NCI-H2107 treated with DMSO at 0.1 percent for 48 hours (cell line): Measurements from ENCODE around the gene RHBDL3.

Source experiments
- DNase-seq: peaks from one replicate; lab custom pipeline; 2025; ENCODE audit not compliant: unreplicated experiment; lab: John Stamatoyannopoulos, UW

RHBDL3 gene

DNA sequence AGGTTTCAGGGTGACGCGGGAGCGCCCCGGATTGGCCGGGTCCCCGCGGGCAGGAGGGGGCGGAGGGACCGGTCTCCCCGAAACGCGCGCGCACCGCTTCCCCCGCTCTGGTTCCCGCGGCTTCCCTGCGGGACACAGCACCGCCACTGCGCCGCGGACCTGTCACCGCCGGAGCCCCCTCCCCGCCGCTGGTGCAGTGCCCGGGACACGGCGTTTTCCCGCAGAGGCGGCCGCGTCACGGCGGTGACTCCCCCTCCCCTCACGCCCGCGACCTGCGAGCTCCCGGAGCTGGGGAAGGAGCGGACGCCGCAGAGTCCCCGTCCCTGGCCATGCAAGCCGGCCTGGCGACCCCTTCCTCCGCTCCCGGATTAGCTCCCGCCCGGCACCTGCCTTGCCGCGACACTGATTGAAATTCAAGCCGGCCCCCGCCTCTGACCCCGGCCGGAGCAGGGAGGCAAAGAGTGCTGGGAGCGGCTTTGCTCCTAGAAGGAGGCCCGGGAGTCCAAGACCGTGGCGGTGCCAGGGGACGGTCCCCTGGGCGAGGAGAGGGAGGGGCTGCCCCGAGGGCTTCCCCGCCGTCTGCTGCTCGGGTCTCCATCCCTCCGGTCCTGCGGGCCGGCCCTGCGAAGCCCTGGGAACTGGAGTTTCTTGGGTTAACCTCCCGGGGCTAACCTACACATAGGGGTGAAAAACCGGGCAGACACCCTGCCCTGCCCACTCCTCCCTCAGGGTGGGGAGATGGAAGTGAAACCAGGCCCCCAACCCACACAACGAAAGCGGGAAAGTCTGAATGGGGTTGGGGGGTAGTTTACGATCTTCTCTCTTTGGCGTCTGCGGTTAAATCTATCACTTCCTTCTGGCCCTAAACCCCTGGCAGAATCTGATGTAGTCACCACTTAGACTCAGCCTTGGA is 1.0 kb downstream of the RHBDL3 start:
- DNase-seq, result no peak

DNA sequence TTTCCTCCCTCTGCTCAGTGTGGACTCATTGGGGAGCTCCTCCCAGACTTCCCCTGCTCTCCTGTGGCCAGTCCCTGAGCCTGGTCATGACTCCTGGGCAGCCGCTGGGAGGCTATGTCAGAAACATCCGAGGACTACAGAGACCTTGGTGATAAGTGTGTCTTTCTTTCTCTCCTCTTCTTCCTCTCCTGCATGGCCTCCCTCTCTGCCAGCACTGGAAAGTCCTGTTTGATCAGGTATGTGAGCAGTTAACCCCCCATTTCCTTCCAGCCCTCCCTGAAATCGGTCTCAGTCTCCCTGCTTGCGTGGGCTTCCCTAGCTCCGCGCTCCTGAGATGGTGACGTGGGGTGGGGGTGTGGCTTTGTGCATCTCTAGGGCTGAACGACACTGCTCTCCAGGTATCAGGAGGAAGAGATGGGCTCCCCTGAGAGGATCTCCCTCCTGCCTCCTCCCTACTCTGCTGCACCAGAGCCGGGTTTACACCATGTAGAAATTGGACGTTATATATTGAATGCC is 2.1 kb downstream of the RHBDL3 start:
- no peak for DNase-seq

DNA sequence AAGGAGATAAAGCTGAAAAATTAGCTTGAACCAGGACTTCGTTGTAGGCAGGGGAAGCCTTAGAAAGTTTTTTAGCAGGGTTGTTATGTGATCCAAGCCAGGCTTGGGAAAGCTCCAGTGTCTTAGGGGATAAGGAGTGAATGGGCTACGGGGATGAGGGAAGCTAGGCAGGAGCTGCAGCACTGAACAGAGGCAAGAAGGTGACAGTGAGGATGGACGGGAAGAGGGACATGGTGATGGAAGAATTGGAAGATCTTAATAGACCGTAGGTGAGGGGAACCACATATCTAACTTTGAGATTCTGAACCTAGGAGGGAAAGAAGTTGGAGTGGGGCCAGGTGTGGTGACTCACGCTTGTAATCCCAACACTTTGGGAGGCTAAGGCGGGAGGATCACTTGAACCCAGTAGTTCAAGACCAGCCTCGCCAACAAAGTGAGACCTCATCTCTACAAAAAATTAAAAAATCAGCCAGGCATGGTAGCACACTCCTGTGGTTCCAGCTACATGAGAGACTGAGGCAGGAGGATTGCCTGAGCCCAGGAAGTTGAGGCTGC is 3.2 kb downstream of the RHBDL3 start:
- no peak for DNase-seq

DNA sequence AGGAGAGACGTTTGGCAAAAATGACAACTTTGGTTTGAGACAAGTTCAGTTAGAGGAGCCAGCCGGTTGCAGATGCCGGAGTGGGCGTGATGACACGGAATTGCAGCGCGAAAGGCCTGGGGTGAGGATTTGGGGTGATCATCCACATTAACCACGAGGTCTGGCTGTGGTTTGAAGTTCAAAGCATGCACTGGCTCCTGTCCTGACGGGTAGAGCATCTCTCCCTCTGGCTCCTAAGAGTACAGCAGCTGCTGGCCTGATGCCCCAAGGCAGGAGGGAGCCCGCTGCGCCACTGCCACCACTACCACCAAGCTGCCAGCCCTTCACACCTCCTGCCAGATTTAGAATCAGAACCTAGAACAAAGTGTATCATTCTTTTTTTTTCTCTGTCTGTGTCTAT is 3.7 kb downstream of the RHBDL3 start:
- no peak for DNase-seq

DNA sequence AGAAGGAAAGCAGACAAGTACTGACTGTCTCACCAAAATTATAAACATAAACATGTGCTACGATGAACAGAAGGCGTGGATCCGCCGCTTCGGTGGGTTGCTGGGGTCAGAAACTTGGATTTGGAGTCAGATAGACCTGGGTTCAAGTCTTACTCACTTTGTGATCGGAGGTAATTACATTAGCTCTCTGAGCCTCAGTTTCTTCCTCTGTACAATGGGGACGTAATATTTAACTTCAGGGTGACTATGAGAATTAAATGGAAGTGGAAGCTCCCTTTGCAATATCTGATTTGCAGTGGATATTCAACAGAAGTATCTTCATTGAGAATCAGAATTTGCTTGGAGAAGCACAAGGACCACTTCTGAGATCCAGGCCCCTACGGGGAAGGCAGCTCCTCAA is 6.2 kb downstream of the RHBDL3 start:
- no peak for DNase-seq

- no peak for DNase-seq
These were observed 8.5 kb downstream of the RHBDL3 start for GRCh38 chr17:32274101-32274500.

DNA sequence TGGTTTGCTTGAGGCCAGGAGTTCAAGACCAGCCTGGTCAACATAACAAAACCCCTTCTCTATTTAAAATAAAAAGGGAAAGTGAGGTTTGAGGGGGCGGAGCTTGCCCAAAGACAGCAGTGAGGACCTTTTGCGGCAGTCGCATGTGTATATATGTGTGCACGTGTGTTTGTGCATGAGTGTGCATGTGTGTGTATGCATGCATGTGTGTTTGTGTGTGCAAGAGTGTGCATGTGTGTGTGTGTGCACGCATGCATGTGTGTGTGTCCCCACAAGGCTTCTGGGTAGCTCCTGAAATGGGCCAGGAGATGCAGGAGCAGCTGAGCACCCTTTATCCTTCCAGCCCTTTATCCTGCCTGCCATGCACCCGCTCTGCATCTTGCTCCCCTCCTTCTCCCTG is 9.0 kb downstream of the RHBDL3 start:
- no peak for DNase-seq

DNA sequence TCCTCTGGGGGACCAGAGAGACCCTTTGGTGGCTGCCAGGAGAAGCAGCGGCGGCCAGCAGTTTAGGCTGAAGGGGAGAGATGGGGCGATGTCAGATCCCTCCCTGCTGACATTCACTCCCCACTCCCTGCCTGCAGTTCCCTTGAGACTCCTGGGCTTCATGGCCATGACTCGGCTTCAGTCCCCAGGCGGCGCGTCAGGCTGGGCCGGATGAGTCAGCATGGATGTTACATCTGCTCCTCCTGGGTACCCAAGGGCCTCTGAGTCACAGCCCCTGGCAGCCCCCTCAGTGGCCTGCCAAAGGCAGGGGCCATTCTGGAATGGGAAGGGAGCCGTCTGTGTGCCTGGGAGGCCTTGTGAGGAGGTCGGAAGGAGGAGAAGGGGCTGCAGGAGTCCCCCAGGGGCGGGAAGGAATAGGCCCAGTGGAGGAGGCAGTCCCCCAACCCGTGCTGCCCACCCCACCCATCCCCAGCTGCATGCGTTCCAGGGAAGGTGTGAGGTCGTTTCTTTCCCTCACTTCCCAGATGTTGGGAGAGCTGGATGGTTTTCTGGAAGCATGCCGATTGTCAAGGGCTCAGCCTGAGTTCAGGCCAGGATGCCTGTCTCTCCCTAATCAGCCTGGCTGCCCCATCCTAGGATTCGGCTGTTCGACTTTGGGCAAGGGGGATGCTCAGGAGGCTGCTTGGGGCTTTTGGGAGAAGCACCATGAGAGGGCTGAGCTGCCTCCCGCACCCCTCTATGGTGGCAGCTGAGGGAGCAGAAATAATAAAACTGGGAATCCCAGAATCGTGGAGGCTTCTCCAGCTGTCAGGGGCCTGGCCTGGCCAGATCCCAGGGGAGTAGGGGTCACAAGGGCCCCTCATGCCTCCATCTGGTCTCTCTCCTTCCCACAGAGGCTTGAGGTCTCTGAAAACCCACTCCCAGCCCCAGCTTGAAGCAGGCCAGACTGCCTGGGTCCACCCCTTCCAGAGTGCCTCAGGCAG is 9.7 kb downstream of the RHBDL3 start:
- DNase-seq, result peak; percentile 40

- DNase-seq, result no peak
These were observed 10.6 kb downstream of the RHBDL3 start for GRCh38 chr17:32276171-32276601.

GRCh38 chr17:32277284-32277683 is 11.7 kb downstream of the RHBDL3 start:
- no peak for DNase-seq

GRCh38 chr17:32278815-32279214 is 13.2 kb downstream of the RHBDL3 start:
- no peak for DNase-seq

- no peak for DNase-seq
These were observed 14.5 kb downstream of the RHBDL3 start for GRCh38 chr17:32279891-32280716.

DNA sequence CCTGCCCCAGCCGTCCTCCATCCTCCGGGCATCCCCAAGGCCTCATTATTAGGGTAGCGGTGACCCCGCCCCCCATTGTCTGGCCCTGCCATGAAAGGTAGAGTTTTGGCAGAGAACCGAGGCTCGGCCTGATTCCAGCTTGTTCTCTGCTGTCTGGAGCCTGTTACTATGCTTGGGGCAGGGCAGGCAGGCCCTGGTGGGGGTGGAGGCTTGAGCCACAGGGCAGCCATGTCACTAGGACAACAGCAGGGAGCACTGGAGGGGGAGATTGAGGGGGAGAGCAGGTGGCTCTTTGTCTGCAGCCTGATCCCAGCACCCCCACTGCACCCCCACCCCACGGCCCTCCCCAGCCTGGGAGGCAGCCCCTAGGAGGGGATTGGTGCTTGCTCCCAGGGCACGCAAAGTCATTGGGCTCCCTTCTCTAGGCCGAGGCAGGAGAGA is 15.4 kb downstream of the RHBDL3 start:
- peak; percentile 66 for DNase-seq

- no peak for DNase-seq
These were observed 18.1 kb downstream of the RHBDL3 start for GRCh38 chr17:32283745-32284201.

DNA sequence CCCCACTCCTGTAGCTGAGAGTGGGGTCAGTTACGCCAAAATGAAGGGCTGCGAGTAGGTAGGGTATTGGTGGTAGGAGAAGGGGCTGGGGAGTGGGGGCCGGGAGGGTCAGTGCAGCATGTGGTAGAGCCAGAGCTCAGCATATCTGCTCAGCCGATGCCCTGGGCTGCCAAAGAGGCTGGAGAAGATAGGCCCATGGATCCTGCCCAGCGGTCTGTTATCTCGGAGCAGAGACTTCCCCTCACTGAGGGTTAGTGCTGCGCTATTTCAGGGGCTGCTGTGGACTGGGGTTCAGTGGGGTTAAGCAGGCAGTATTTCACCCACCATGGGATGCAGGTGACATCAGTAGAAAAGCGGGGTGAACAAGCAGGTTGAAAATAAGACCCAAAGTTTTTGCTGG is 19.7 kb downstream of the RHBDL3 start:
- no peak for DNase-seq

GRCh38 chr17:32285746-32286517 is 20.3 kb downstream of the RHBDL3 start:
- DNase-seq, result no peak

DNA sequence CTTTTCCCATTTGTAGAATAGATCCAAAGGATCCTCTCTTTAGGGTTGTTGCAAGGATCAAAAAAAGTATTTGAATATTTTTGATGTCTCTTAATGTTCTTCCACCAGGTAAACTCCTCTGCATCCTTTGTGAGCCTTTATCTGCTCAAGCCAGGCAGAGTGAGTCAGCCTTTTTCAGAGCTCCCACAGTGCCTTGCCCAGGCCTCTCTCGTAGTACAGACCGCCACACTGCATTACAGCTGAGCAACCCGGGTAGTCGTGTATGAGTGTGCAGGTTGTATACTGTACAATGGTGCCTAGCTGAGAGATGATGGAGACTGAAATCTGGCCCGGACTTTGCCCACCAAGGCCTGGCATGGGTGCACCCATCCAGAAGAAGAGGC is 20.9 kb downstream of the RHBDL3 start:
- DNase-seq, result no peak

DNA sequence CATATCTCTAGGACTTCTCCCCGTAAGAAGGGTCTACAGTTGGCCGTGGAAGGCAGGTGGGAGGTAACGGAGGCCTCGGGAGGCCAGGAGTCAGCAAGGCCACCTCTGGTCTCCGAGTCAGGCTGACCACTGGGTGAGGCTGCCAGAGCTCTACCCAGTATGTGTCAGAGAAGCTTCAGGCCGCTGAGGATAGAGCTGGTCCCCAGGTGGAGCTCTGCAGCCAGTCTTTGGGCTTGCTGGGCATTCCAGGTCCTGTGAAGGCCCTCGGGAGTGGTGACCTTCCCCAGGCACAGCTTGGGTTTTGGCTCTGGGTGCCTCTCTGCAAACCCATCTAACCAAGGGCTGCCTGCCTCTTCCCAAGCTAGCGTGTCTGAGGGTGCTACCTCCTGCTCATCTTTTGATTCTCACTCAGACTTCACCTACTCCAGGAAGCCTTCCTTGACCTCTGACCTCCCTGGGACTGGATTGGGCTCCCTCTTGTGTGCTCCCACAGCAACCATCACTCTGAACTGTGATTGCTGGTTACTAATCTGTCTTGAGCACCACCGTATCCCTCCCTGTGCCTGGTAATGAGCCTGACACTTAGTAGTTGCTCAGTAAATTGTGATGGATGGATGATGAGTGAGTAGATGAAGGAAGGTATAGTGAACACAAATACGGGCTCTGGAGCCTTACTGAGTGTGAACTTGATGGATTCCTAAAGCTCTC is 22.3 kb downstream of the RHBDL3 start:
- DNase-seq, result no peak

GRCh38 chr17:32288615-32289014 is 23.0 kb downstream of the RHBDL3 start:
- no peak for DNase-seq
